ENCODE data around the gene CLIC5. TPM values are rescaled to one million over a fixed set of nuclear protein-coding genes. Genes with fewer than 3 reads are reported as not detected.

CLIC5 gene
- total and polyA plus RNA-seq, 2 of the 8 experiments (the other 6 are each of a cell fraction or from before 2014, with no cell fraction given), result 0.12 to 0.15 TPM

- Histone ChIP-seq H3K4me3 (ENCODE audit: extremely low read depth in 1 of 4, insufficient read depth in 2 of 4, low read depth in 3 of 4, low read length in 4 of 4) (no peak overlapping the region), H3K23me2 (ENCODE audit: low read depth, low read length) (no peaks in the 10 kb centered on the region), H3K18ac (ENCODE audit: extremely low read depth, low read length) (no peak overlapping the region), H2AFZ (ENCODE audit: low read length) (no peak overlapping the region), H3K23ac (ENCODE audit: insufficient read length) (no peak overlapping the region), H2BK5ac (ENCODE audit: low read depth, low read length) (no peak overlapping the region), H3K4ac (replicated peaks; ENCODE audit: insufficient read length, low read depth, low read length) (no peak overlapping the region), H2BK120ac (replicated peaks; ENCODE audit: low read depth, low read length) (no peak overlapping the region), H3K36me3 (ENCODE audit: control insufficient read depth in 2 of 4, insufficient read depth in 4 of 4, low read length in 3 of 4) (no peaks in the 10 kb centered on the region), H3K9me3 (ENCODE audit: insufficient read depth in 2 of 2, low read depth in 1 of 2, low read length in 1 of 2) (no peaks in the 10 kb centered on the region), H3K27me3 (replicated peaks in 1 of 4; ENCODE audit: control insufficient read depth in 3 of 4, extremely low read depth in 1 of 4, insufficient read depth in 3 of 4, low read length in 3 of 4) (no peaks in the 10 kb centered on the region), H2AK5ac (ENCODE audit: low read depth, low read length) (no peak overlapping the region), H3K27ac (ENCODE audit: low read depth, low read length) (no peak overlapping the region), H2BK15ac (ENCODE audit: low read length) (no peak overlapping the region), H3K4me2 (ENCODE audit: insufficient read depth in 1 of 2, low read depth in 2 of 2, low read length in 2 of 2) (no peak overlapping the region), H4K5ac (ENCODE audit: insufficient read length, low read depth, low read length) (no peak overlapping the region), H3K9ac (replicated peaks in 1 of 4; ENCODE audit: extremely low read depth in 1 of 4, low read depth in 3 of 4, low read length in 3 of 4) (no peak overlapping the region), H4K8ac (ENCODE audit: extremely low read depth, insufficient read depth, low read length) (no peak overlapping the region), H4K20me1 (replicated peaks in 1 of 2; ENCODE audit: control insufficient read depth in 1 of 2, insufficient read depth in 2 of 2, low read length in 2 of 2) (no peaks in the 10 kb centered on the region), H3K14ac (ENCODE audit: insufficient read length) (no peak overlapping the region), H2BK12ac (ENCODE audit: low read depth, low read length) (no peak overlapping the region), H3K4me1 (replicated peaks in 1 of 4; ENCODE audit: control insufficient read depth in 3 of 4, insufficient read depth in 4 of 4, low read length in 3 of 4) (no peaks in the 10 kb centered on the region), H3K56ac (replicated peaks; ENCODE audit: insufficient read length, low read depth, low read length) (no peak overlapping the region), H3K79me2 (ENCODE audit: control insufficient read depth in 1 of 2, insufficient read depth in 2 of 2, low read length in 2 of 2) (no peaks in the 10 kb centered on the region), H4K91ac (replicated peaks; ENCODE audit: insufficient read length, low read length) (no peak overlapping the region), H2BK20ac (ENCODE audit: low read length) (no peak overlapping the region), H3K79me1 (ENCODE audit: low read depth, low read length) (no peaks in the 10 kb centered on the region)
- FAIRE-seq, result no peak
- ChIA-PET CTCF (ENCODE audit: partially characterized antibody) (interaction anchor here (0.6 to 1.4 kb wide), 2 partner anchors 12 to 35 kb away, joined by 3 read pairs; no protein-coding TSS in a partner anchor), POLR2A (ENCODE audit: partially characterized antibody) (no interaction called here)
- no peak for TF ChIP-seq CHD1 (IDR thresholded peaks at IDR 0.05; ENCODE audit: low read depth, low read length)
- no peak for DNase-seq (ENCODE audit: low read depth in 1 of 2, low spot score in 2 of 2)
These were observed 28.9 kb downstream of the CLIC5 start for GRCh38 chr6:45986746-45987274.

Data from H1 (cell line).